ENCODE results near the gene VDAC1. TPM values are rescaled to one million over a fixed set of nuclear protein-coding genes. Genes with fewer than 3 reads are reported as not detected.

Gene VDAC1
- total and polyA plus RNA-seq, 10 of the 15 experiments (the other 5 are each of a cell fraction or from before 2014, with no cell fraction given) = 245 to 488 (median 349) TPM

GRCh38 chr5:134003817-134004625 is 754 bp downstream of the VDAC1 start:
- ATAC-seq (peak; percentile 43), DNase-seq (ENCODE audit: low read depth, low spot score) (no peak), FAIRE-seq (no peak)
- H3K4me1 ChIP-seq (ENCODE audit: control insufficient read depth, insufficient read depth, low read length) = peaks cover 19% of the 10 kb centered on the region
- under 1% methylated on average over 69 of the region's 90 CpGs for WGBS (ENCODE audit: insufficient coverage, insufficient replicate concordance, low lambda C conversion rate, missing lambda C conversion rate)
- no peaks in the 10 kb centered on the region for H3K27me3 ChIP-seq (replicated peaks in 1 of 2; ENCODE audit: control insufficient read depth in 2 of 2, insufficient read depth in 2 of 2, low read length in 1 of 2)
- H3K4me3 ChIP-seq = peak overlapping the region; percentile 88
- in situ Hi-C loops (cut with MboI) (no loop called here), intact Hi-C loops (cut with micrococcal nuclease; ENCODE audit: unreplicated experiment) (no loop called here)
- peaks cover 26% of the 10 kb centered on the region for H4K20me1 ChIP-seq (ENCODE audit: control insufficient read depth, insufficient read depth)
- H3K9me3 ChIP-seq (replicated peaks; ENCODE audit: control insufficient read depth, insufficient read depth, low read length) = no peaks in the 10 kb centered on the region
- ChIA-PET RAD21 (ENCODE audit: unreplicated experiment) (interaction anchor here (0.8 to 1.6 kb wide), 9 partner anchors 9 to 136 kb away, joined by 3 to 6 read pairs (median 3); no protein-coding TSS in a partner anchor), POLR2A (interaction anchor here (0.6 to 1.9 kb wide), 7 partner anchors 24 to 363 kb away, joined by 3 to 8 read pairs (median 3); partner anchors contain the start of gene TCF7), CTCF (interaction anchor here (1.1 to 3.0 kb wide), 5 partner anchors 10 to 98 kb away, joined by 4 to 18 read pairs (median 5); no protein-coding TSS in a partner anchor), SMC1A (ENCODE audit: uncharacterized antibody, unreplicated experiment) (interaction anchor here (0.6 to 2.8 kb wide), 8 partner anchors 9 to 541 kb away, joined by 3 to 12 read pairs (median 4); no protein-coding TSS in a partner anchor)
- no TSS peak for BruUV-seq (replicated peaks)
- H3K4me2 ChIP-seq (ENCODE audit: control insufficient read depth, insufficient read depth) = peak overlapping the region; percentile 86
- peak overlapping the region; percentile 51 for H2AFZ ChIP-seq (ENCODE audit: control insufficient read depth, low read depth, low read length)
- H3K36me3 ChIP-seq (ENCODE audit: control insufficient read depth in 2 of 2, insufficient read depth in 2 of 2, low read length in 1 of 2) = peaks cover 7 to 14% of the 10 kb centered on the region in 2 experiments; a peak in 3 of 4 replicates
- peak overlapping the region; percentile 97 for H3K9ac ChIP-seq (ENCODE audit: control insufficient read depth, insufficient read depth, low read length)
- peak overlapping the region; percentile 95 for H3K27ac ChIP-seq (ENCODE audit: control insufficient read depth, insufficient read depth)
- H3K79me2 ChIP-seq (ENCODE audit: control insufficient read depth, insufficient read depth, low read length) = peaks cover 70% of the 10 kb centered on the region
- no peak for TF ChIP-seq JUND (IDR thresholded peaks at IDR 0.05; ENCODE audit: low read depth, low read length)
- TF ChIP-seq POU2F2 (IDR thresholded peaks at IDR 0.05; ENCODE audit: borderline replicate concordance, low read depth, low read length) = 0 out of 3 replicates have a peak, but pooled peaks have one; percentile 5
- TF ChIP-seq PAX5 (IDR thresholded peaks at IDR 0.05; ENCODE audit: borderline replicate concordance, low read depth, low read length) = peak; percentile 13; the same call in 1 of the 2 replicates
- no peak; the same call in 1 of the 2 replicates for TF ChIP-seq TAF1 (IDR thresholded peaks at IDR 0.05; ENCODE audit: borderline replicate concordance, low read depth, low read length)
- TF ChIP-seq NFXL1 (IDR thresholded peaks at IDR 0.05; ENCODE audit: borderline replicate concordance) = peak; percentile 41; the same call in 1 of the 2 replicates
- TF ChIP-seq CREB1 (IDR thresholded peaks at IDR 0.05; ENCODE audit: low read depth) = no peak
- peak; percentile 90 for TF ChIP-seq BACH1 (IDR thresholded peaks at IDR 0.05; ENCODE audit: borderline replicate concordance)
- 0 out of 2 replicates have a peak, but pooled peaks have one; percentile 11 for TF ChIP-seq CHD2 (IDR thresholded peaks at IDR 0.05; ENCODE audit: borderline replicate concordance, low read depth, low read length)
- 0 out of 2 replicates have a peak, but pooled peaks have one; percentile 58 for TF ChIP-seq SMARCA5 (IDR thresholded peaks at IDR 0.05)
- peak; percentile 76 for TF ChIP-seq ESRRA (IDR thresholded peaks at IDR 0.05; ENCODE audit: low read length)
- peak; percentile 93 for TF ChIP-seq NR2F1 (conservative IDR thresholded peaks at IDR 0.05)
- peak; percentile 68 for TF ChIP-seq RUNX3 (IDR thresholded peaks at IDR 0.05; ENCODE audit: low read length)
- TF ChIP-seq SIN3A (IDR thresholded peaks at IDR 0.05; ENCODE audit: low read depth, low read length) = peak; percentile 65; the same call in 1 of the 2 replicates
- peak; percentile 19; the same call in 1 of the 2 replicates for TF ChIP-seq ZNF207 (IDR thresholded peaks at IDR 0.05; ENCODE audit: borderline replicate concordance)
- peak; percentile 84; the same call in 1 of the 2 replicates for TF ChIP-seq MAX (IDR thresholded peaks at IDR 0.05; ENCODE audit: low read depth, low read length)
- no peak for TF ChIP-seq SIX5 (IDR thresholded peaks at IDR 0.05; ENCODE audit: low read depth, low read length, severe bottlenecking)
- TF ChIP-seq TARDBP (IDR thresholded peaks at IDR 0.05; ENCODE audit: borderline replicate concordance) = no peak
- no peak for TF ChIP-seq ZBTB40 (IDR thresholded peaks at IDR 0.05; ENCODE audit: borderline replicate concordance)
- peak; percentile 35; the same call in 1 of the 2 replicates for TF ChIP-seq NR2C1 (IDR thresholded peaks at IDR 0.05)
- TF ChIP-seq CREM (IDR thresholded peaks at IDR 0.05; ENCODE audit: low read depth) = no peak
- TF ChIP-seq ZSCAN29 (IDR thresholded peaks at IDR 0.05) = peak; percentile 5; the same call in 1 of the 2 replicates
